DMS 273 (cell line): ENCODE results near the gene KBTBD7.

Source experiments
- DNase-seq: peaks from one replicate; lab custom pipeline; 2025; ENCODE audit not compliant: unreplicated experiment; lab: John Stamatoyannopoulos, UW

Gene KBTBD7

DNA sequence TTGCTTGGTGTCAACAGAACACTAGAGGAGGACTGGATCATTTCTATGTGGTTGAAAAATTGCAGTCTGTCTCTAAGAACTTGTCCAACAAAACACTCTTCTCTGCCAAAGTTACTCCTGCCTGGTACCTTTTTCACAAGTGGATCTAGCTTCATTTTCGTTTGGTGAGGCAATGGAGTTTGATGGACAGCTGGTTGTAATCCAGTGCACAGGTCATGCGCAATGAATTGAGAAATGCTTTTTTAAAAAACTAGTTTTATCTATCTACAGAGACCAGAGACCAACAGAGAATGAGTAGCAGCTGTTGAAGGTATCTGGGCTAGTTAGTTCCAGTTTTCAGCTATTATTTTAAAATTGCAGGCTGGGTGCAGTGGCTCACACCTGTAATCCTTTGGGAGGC lies 49.8 kb downstream of the KBTBD7 start:
- no peak for DNase-seq
